K562 (cell line): ENCODE results near the gene APOL3. TPM values are rescaled to one million over a fixed set of nuclear protein-coding genes. Genes with fewer than 3 reads are reported as not detected.

Experiments used
- ATAC-seq: fragments of 200-7000 bp; cut with Tn5 transposase; 3 replicates; pipeline ENCODE4 v1.9.1; 2020; ENCODE audit warnings: moderate library complexity
- BruUV-seq: library from RNA; stranded (reverse); fragments of 400-500 nt; replicated peaks from 2 replicates; lab custom pipeline; 2021; lab: Mats Ljungman, UMichigan
- CTCF ChIA-PET: fragments of 300-600 bp; formaldehyde crosslinking; extraction: SDS; loops from one replicate; lab custom pipeline; 2021; ENCODE audit warnings: low intra/inter-chr PET ratio; lab: Yijun Ruan, JAX
- POLR2A ChIA-PET: fragments of 300-600, 350-650 bp; sonication (Branson Sonifier 250); formaldehyde crosslinking; extraction: SDS; loops from one replicate; lab custom pipeline; 2021; ENCODE audit warnings: antibody characterized with exemption, inconsistent platforms; lab: Yijun Ruan, JAX
- DNase-seq, 4 experiments: peaks; one replicate each; pipeline versions ENCODE4 v3.0.0 to v3.0.0-alpha.2; 2011 to 2018; ENCODE audit warnings: low spot score in 3 of 4, mixed read lengths in 3 of 4; ENCODE audit errors: extremely low read depth in 1 of 4
- FAIRE-seq: peaks from 2 replicates; lab custom pipeline; 2011; peaks lifted over from hg19 to GRCh38; lab: Jason Lieb, UNC
- H2AFZ ChIP-seq: 2 replicates; pipeline ENCODE4 v1.6.0; 2011; ENCODE audit warnings: low read depth, low read length, control low read depth, inconsistent platforms
- H3K27ac ChIP-seq: fragments of 200-600 bp; 3 replicates; pipeline ENCODE4 v1.8.0; 2011; ENCODE audit warnings: low read depth, mild to moderate bottlenecking, control low read depth, inconsistent platforms, low read length, moderate library complexity, mixed read lengths; ENCODE audit errors: extremely low read depth
- H3K27me3 ChIP-seq, 2 experiments: fragments of 300-600 bp in 1 of 2; 2 replicates in 1 of 2; 3 replicates in 1 of 2; pipeline versions ENCODE4 v1.6.0 to v1.8.0; 2011; ENCODE audit warnings: inconsistent platforms in 2 of 2, low read length in 2 of 2, mild to moderate bottlenecking in 1 of 2, mixed read lengths in 1 of 2, moderate library complexity in 1 of 2; ENCODE audit not compliant: control insufficient read depth in 2 of 2, insufficient read depth in 2 of 2
- H3K36me3 ChIP-seq: fragments of 300-600 bp; 3 replicates; pipeline ENCODE4 v1.8.0; 2011; ENCODE audit warnings: mild to moderate bottlenecking, low read length, inconsistent platforms; ENCODE audit not compliant: control insufficient read depth, insufficient read depth
- H3K4me1 ChIP-seq, 2 experiments: fragments of 200-600 bp in 1 of 2; replicated peaks in 1 of 2; 2 replicates in 1 of 2; 3 replicates in 1 of 2; pipeline versions ENCODE4 v1.5.1 to v1.8.0; 2011; ENCODE audit warnings: inconsistent platforms in 2 of 2, low read length in 2 of 2, mild to moderate bottlenecking in 1 of 2, mixed read lengths in 1 of 2, moderate library complexity in 1 of 2; ENCODE audit not compliant: control insufficient read depth in 2 of 2, insufficient read depth in 2 of 2
- H3K4me2 ChIP-seq: 2 replicates; pipeline ENCODE4 v1.6.1; 2011; ENCODE audit warnings: low read length, control low read depth, inconsistent platforms, mixed read lengths; ENCODE audit not compliant: insufficient read depth
- H3K4me3 ChIP-seq: fragments of 200-600 bp; sonication (generic), shearing (Covaris generic); 2 replicates; pipeline ENCODE4 v1.5.1; 2016; ENCODE audit warnings: control low read depth, inconsistent platforms
- H3K79me2 ChIP-seq: fragments of 200-600 bp; 3 replicates; pipeline ENCODE4 v1.8.0; 2011; ENCODE audit warnings: low read length, inconsistent platforms; ENCODE audit not compliant: control insufficient read depth, insufficient read depth
- H3K9ac ChIP-seq, 2 experiments: 2 replicates each; pipeline versions ENCODE4 v1.6.0 to v1.6.1; 2011; ENCODE audit warnings: low read depth in 2 of 2, low read length in 2 of 2, control low read depth in 1 of 2, inconsistent platforms in 1 of 2, mild to moderate bottlenecking in 1 of 2, mixed read lengths in 1 of 2; ENCODE audit not compliant: insufficient read depth in 1 of 2
- H3K9me1 ChIP-seq: one replicate; pipeline ENCODE4 v1.6.0; 2011; ENCODE audit warnings: inconsistent platforms, mild to moderate bottlenecking, low read length, moderate library complexity; ENCODE audit not compliant: control insufficient read depth, insufficient read depth
- H3K9me3 ChIP-seq: replicated peaks from 2 replicates; pipeline ENCODE4 v1.5.1; 2011; ENCODE audit warnings: low read depth, low read length, inconsistent platforms; ENCODE audit not compliant: control insufficient read depth, insufficient read depth
- H4K20me1 ChIP-seq: replicated peaks from 2 replicates; pipeline ENCODE4 v1.6.1; 2011; ENCODE audit warnings: low read length, inconsistent platforms, mixed read lengths; ENCODE audit not compliant: control insufficient read depth, insufficient read depth
- IFI16 ChIP-seq: fragments of 250-450 bp; sonication (Bioruptor Pico); IDR thresholded peaks from 2 replicates; pipeline ENCODE4 v2.1.2; 2022; ENCODE audit warnings: mild to moderate bottlenecking, inconsistent platforms
- MTA3 ChIP-seq: fragments of 450-650 bp; formaldehyde crosslinking; IDR thresholded peaks from 2 replicates; pipeline ENCODE4 v1.6.1; 2017; ENCODE audit warnings: mild to moderate bottlenecking, borderline replicate concordance
- NR2C1 ChIP-seq, 2 experiments: fragments of 450-650 bp; IDR thresholded peaks; 2 replicates each; pipeline ENCODE4 v1.6.1; 2017; ENCODE audit warnings: mild to moderate bottlenecking in 2 of 2, antibody characterized with exemption in 1 of 2, inconsistent platforms in 1 of 2, missing compliant biosample characterization in 1 of 2, missing genetic modification characterization in 1 of 2
- PHF8 ChIP-seq: fragments of 200-600 bp; sonication (generic); IDR thresholded peaks from 2 replicates; pipeline ENCODE4 v1.6.1; 2012; ENCODE audit warnings: mixed run types, mild to moderate bottlenecking, inconsistent platforms, low read length, moderate library complexity, borderline replicate concordance
- SAFB2 ChIP-seq: fragments of 200-400 bp; formaldehyde crosslinking; IDR thresholded peaks from 2 replicates; pipeline ENCODE4 v1.6.1; 2018; ENCODE audit warnings: borderline replicate concordance, low read length, low read depth, moderate library complexity; ENCODE audit not compliant: severe bottlenecking
- TEAD4 ChIP-seq, 2 experiments: sonication (generic) in 1 of 2; formaldehyde crosslinking in 1 of 2; IDR thresholded peaks; 2 replicates each; pipeline versions ENCODE4 v1.6.1 to v1.8.0; 2012 to 2022; ENCODE audit warnings: borderline replicate concordance in 1 of 2, inconsistent platforms in 1 of 2, low read length in 1 of 2, mild to moderate bottlenecking in 1 of 2, missing genetic modification reagents in 1 of 2
- XRCC5 ChIP-seq: fragments of 200-400 bp; formaldehyde crosslinking; IDR thresholded peaks from 2 replicates; pipeline ENCODE4 v1.6.1; 2017; ENCODE audit warnings: low read depth, mild to moderate bottlenecking, low read length
- ZBTB7A ChIP-seq: IDR thresholded peaks from 2 replicates; pipeline ENCODE4 v1.6.1; 2011; ENCODE audit warnings: low read depth, mild to moderate bottlenecking, low read length, moderate library complexity, borderline replicate concordance; ENCODE audit not compliant: control insufficient read depth
- ZC3H4 ChIP-seq: sonication (generic); formaldehyde crosslinking; IDR thresholded peaks from 2 replicates; pipeline ENCODE4 v1.9.0; 2021; ENCODE audit warnings: missing genetic modification reagents, borderline replicate concordance
- WGBS: fragments of 100-300 bp; shearing (Covaris generic); methylation state at CpG from one replicate; pipeline ENCODE4 v1.1.6; 2016; ENCODE audit warnings: low coverage, mixed read lengths; ENCODE audit not compliant: insufficient coverage; ENCODE audit errors: missing lambda C conversion rate; 5-methylcytosine and 5-hydroxymethylcytosine counted together
- in situ Hi-C: fragments of 300-500 bp; cut with MboI; formaldehyde crosslinking; loops from 4 replicates; pipeline ENCODE4 v1.15.0; 2018; ENCODE audit warnings: inconsistent platforms, mixed read lengths
- intact Hi-C: fragments of 100-400 bp; cut with micrococcal nuclease; formaldehyde crosslinking; loops from 2 replicates; pipeline ENCODE4 v1.14.2; 2022
- polyA plus RNA-seq, 8 experiments: library from polyadenylated mRNA; depleted of rRNA in 4 of 8; stranded (reverse) in 5 of 8; unstranded in 3 of 8; fragments of >200 nt; fragmentation: Nextera tagmentation in 2 of 8; fragmentation: Illumina TruSeq in 1 of 8; extraction: Ambion mirVana in 2 of 8; extraction: Trizol in 1 of 8; gene quantifications; 2 replicates each; pipeline versions ENCODE4 v1.2.1 to v1.2.3, GENCODE V29; 2011 to 2014; ENCODE audit warnings: inconsistent platforms in 1 of 8, missing spikeins in 1 of 8
- total RNA-seq, 7 experiments: library from RNA; depleted of rRNA in 6 of 7; stranded (reverse); fragments of >200 nt in 6 of 7; fragmentation: Illumina TruSeq in 2 of 7; extraction: Trizol in 2 of 7; gene quantifications; 2 replicates each; pipeline versions ENCODE4 v1.2.1 to v1.2.3, GENCODE V29; 2011 to 2021; ENCODE audit warnings: low replicate concordance in 1 of 7
- TF ChIP-seq, protein P1 (sequence below): fragments of 250-450 bp; sonication (Bioruptor Pico); IDR thresholded peaks from 2 replicates; pipeline ENCODE4 v1.5.0; 2020; ENCODE audit warnings: mild to moderate bottlenecking, borderline replicate concordance
- TF ChIP-seq, protein P2 (sequence below): sonication (generic); formaldehyde crosslinking; IDR thresholded peaks from 2 replicates; pipeline ENCODE4 v1.8.0; 2022; ENCODE audit warnings: mild to moderate bottlenecking, missing genetic modification reagents

Gene APOL3
- total and polyA plus RNA-seq, 9 of the 15 experiments (the other 6 are each of a cell fraction or from before 2014, with no cell fraction given), result 0.25 to 1.1 (median 0.56) TPM; not detected in 1

DNA sequence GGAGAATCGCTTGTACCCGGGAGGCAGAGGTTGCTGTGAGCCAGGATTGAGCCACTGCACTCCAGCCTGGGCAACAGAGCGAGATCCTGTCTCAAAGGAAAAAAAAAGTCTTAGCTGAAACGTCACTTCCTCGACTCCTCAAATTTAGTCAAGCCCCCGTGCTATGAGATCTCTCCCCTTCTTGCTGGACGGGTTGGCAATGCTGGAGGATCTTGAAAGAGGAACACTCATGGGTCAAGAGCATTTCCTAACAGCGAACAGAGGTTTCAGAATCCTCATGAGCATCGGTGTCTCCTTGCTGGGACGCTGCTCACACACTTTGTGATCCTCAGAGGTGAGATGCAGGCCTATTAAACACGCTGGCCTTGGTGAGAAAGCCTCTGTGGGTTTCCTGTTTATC, 35.9 kb downstream of the APOL3 start:
- intact Hi-C loops, result loop anchor here (1.0 to 5.0 kb wide), 4 partner anchors 58 to 772 kb away; no protein-coding TSS in a partner anchor
- Histone ChIP-seq H3K27me3 (peaks cover 4 to 21% of the 10 kb centered on the region in 2 experiments), H3K9ac (no peak overlapping the region), H3K4me1 (peaks cover 2 to 9% of the 10 kb centered on the region in 2 experiments; a peak in 4 of 5 replicates), H4K20me1 (no peaks in the 10 kb centered on the region), H3K4me3 (no peak overlapping the region), H3K36me3 (no peaks in the 10 kb centered on the region), H3K79me2 (no peaks in the 10 kb centered on the region), H3K27ac (no peak overlapping the region), H3K9me3 (no peaks in the 10 kb centered on the region), H2AFZ (peak overlapping the region; percentile 45), H3K4me2 (no peak overlapping the region), H3K9me1 (no peaks in the 10 kb centered on the region)
- no peak for FAIRE-seq
- no peak for ATAC-seq
- ChIA-PET POLR2A (interaction anchor here (0.7 kb wide), 1 partner anchor 544 kb away, joined by 4 read pairs; no protein-coding TSS in a partner anchor), CTCF (interaction anchor here (1.5 to 2.4 kb wide), 3 partner anchors 59 to 498 kb away, joined by 4 to 19 read pairs (median 12); no protein-coding TSS in a partner anchor)
- in situ Hi-C loops, result loop anchor here (5.0 to 10.0 kb wide), 3 partner anchors 197 to 770 kb away; partner anchors contain the start of gene MB
- no peak for DNase-seq
- 43% methylated on average over 10 of the region's 11 CpGs for WGBS
- TF ChIP-seq IFI16 (no peak), ZBTB7A (no peak), NR2C1 (IDR thresholded peaks at IDR 0.05) (no peak), NR2C1 (tag; IDR thresholded peaks at IDR 0.05) (no peak), MTA3 (no peak), TEAD4 (IDR thresholded peaks at IDR 0.05; ENCODE audit: low read length) (no peak), TEAD4 (CRISPR knock-in tag; IDR thresholded peaks at IDR 0.05; ENCODE audit: borderline replicate concordance) (no peak), ZC3H4 (no peak), SAFB2 (no peak), PHF8 (no peak), XRCC5 (no peak)
- TF ChIP-seq, protein P1, sequence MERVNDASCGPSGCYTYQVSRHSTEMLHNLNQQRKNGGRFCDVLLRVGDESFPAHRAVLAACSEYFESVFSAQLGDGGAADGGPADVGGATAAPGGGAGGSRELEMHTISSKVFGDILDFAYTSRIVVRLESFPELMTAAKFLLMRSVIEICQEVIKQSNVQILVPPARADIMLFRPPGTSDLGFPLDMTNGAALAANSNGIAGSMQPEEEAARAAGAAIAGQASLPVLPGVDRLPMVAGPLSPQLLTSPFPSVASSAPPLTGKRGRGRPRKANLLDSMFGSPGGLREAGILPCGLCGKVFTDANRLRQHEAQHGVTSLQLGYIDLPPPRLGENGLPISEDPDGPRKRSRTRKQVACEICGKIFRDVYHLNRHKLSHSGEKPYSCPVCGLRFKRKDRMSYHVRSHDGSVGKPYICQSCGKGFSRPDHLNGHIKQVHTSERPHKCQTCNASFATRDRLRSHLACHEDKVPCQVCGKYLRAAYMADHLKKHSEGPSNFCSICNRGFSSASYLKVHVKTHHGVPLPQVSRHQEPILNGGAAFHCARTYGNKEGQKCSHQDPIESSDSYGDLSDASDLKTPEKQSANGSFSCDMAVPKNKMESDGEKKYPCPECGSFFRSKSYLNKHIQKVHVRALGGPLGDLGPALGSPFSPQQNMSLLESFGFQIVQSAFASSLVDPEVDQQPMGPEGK, result no peak
- TF ChIP-seq, protein P2, sequence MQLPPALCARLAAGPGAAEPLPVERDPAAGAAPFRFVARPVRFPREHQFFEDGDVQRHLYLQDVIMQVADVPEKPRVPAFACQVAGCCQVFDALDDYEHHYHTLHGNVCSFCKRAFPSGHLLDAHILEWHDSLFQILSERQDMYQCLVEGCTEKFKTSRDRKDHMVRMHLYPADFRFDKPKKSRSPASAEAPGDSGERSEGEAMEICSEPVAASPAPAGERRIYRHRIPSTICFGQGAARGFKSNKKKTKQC (CRISPR knock-in tag), result no peak
- BruUV-seq, result no TSS peak
